GM12874 (cell line): ENCODE measurements around the gene SDCCAG8.

Experiments used
- TF ChIP-seq, protein P1 (sequence below): IDR thresholded peaks from 2 replicates; pipeline ENCODE4 v1.5.1; 2011; ENCODE audit warnings: low read depth, mild to moderate bottlenecking, control low read depth, low read length, moderate library complexity; ENCODE audit not compliant: insufficient read depth

Gene SDCCAG8

DNA sequence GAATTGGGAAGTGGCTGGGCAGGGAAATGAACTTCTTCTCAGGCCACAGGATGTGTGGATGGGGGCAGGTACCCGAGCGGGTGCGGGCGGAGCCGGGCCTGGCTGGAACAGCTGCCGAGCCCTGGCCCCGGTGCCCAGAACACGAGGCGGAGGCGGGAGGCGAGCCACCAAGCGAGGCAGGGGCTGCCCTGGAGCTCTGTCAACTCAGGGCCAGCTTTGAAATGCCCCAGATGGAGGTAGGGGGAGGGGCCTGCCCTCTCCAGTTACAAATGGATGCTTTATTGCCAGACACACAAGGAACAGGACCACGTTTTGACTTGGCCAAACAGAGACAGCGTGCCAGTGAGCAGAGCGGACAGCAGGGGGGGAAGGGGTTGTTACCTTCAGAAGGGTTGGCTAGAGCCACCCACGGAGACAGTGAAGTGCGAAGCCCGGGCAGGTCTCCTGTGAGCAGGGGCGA is 240.4 kb downstream of the SDCCAG8 start:
- TF ChIP-seq, protein P1, sequence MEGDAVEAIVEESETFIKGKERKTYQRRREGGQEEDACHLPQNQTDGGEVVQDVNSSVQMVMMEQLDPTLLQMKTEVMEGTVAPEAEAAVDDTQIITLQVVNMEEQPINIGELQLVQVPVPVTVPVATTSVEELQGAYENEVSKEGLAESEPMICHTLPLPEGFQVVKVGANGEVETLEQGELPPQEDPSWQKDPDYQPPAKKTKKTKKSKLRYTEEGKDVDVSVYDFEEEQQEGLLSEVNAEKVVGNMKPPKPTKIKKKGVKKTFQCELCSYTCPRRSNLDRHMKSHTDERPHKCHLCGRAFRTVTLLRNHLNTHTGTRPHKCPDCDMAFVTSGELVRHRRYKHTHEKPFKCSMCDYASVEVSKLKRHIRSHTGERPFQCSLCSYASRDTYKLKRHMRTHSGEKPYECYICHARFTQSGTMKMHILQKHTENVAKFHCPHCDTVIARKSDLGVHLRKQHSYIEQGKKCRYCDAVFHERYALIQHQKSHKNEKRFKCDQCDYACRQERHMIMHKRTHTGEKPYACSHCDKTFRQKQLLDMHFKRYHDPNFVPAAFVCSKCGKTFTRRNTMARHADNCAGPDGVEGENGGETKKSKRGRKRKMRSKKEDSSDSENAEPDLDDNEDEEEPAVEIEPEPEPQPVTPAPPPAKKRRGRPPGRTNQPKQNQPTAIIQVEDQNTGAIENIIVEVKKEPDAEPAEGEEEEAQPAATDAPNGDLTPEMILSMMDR: no peak

DNA sequence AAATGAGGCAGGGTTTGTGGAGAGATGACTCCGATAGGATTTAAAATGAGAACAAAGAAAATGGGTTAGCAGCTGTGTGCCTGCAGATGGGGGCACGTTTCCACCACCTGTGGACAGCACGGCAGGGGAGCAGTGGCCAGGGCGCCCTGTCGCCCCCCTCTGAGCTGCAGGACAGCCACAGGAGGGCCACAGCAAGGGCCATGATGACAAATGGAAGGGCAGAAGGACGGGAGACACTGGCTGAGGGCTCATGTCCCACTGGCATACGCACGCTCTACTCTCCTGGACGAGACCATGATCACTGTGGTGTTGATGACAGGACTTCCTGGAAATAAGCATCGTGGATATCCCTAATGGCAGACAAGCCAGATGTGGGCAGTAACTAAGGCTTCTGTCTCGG is 241.0 kb downstream of the SDCCAG8 start:
- TF ChIP-seq, protein P1: no peak

DNA sequence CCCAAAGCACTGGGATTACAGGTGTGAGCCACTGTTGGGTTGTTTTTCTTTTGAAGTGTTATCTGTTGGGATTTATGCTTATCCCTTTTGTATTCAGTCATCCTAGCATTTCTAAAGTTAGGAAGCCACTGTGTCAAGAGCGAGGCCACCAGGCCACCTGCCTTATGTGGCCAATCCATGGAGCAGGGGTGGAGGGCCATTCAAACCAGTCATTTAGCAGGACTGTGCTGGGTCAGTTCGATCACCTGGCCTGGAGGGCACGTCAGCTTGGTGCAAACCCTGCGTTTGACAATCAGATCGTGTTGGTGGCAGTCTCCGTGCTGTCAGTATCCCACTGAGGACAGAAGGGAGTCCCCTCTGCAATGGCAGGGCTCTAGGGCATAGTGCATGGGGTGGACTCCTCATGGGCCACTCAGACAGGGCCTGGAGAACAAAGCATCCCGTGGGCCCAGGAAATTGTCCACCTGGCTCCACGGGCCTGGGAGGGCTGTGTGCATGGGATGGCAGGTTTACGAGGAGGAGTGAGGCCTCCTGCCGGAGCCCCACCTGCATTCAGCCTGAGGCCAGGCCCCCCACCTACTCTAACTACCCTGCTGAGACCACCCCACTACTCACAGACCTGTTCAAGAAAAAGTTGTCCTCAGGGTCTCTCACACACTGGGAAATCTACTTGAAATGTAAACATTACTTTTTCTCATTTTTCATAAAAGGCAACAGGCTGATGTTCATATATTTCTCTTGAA is 242.3 kb downstream of the SDCCAG8 start:
- TF ChIP-seq, protein P1: no peak

DNA sequence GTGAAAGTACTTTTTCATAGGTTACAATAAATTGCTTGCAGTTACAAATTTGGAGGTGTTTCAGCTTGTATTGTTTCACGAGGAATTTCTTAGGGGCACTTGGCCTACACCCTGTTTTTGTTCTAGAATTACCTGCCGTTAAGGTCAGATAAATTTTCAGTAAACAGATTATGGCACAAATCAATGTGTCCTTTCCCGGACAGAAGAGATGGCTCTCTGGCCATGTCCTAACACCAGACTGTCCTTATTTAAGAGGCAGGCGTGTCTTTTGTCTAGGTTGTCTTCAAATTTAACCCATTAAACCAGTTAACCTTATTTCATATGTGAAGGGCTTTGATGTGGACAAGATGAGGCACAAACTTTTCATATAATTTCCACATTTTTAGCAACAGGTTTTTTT is 243.4 kb downstream of the SDCCAG8 start:
- TF ChIP-seq, protein P1: no peak

DNA sequence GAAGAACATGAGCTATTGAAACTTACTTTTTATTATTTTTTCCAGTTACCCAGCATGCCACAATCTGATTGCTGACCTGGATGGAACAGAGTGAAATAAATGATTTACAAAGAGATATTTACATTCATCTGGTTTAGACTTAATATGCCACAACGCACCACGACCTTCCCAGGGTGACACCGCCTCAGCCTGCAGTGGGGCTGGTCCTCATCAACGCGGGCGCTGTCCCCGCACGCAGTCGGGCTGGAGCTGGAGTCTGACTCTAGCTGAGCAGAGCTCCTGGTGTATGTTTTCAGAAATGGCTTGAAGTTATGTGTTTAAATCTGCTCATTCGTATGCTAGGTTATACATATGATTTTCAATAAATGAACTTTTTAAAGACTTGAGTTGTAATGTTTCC is 243.9 kb downstream of the SDCCAG8 start:
- TF ChIP-seq, protein P1: no peak

DNA sequence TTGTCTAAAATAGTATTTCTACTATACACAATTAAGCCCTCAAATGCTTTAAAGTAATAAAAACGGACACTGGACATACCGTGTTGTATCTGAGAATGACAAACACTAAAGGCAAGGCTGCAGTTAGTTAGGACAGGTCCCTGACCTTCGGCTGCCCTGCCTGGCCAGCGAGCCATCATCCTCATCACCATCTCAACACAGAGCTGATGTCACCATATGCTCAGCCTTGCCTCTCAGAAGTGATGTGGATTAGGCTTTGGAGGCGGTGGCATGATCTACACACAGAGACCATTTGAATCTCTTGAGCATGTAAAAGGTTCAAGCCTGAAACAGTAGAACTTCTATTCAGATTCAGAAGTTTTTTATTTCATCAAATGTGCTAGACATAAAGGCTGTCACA is 244.7 kb downstream of the SDCCAG8 start:
- TF ChIP-seq, protein P1: no peak

DNA sequence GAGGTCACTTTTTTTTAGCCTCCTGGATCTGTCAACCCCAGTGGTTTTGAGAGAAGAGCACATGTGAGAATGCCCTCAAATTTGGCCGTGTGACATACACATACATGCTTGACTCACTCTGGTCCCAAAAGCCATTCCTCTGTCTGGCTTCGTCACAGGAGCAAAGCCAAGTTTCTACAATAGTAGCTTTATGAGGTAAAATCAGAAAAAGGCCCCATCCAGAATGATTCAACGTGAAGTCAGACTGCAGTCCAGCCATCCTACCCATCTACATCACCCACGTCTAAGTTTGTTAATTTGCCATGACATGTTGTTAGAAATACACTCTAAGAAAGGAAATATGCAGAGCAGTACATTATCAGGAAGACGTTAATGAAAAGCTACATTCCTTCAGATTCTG is 245.2 kb downstream of the SDCCAG8 start:
- TF ChIP-seq, protein P1: no peak
